Keratinocyte (primary cell): ENCODE measurements around the gene RGPD3. TPM values are rescaled to one million over a fixed set of nuclear protein-coding genes. Genes with fewer than 3 reads are reported as not detected.
"Not testable (repeated sequence)": the region's sequence is repeated elsewhere in the genome, so short reads cannot be mapped to it uniquely, and the experiment has no call there.

ENCODE experiments used
- DNase-seq: peaks from one replicate; pipeline ENCODE4 v3.0.0-alpha.2; 2011; ENCODE audit warnings: low read depth, missing footprints, low spot score
- FAIRE-seq: peaks from 2 replicates; lab custom pipeline; 2011; peaks lifted over from hg19 to GRCh38; lab: Jason Lieb, UNC
- H2AFZ ChIP-seq: 2 replicates; pipeline ENCODE4 v1.6.0; 2012; ENCODE audit warnings: low read length, control low read depth, inconsistent platforms; ENCODE audit not compliant: control insufficient read depth
- H3K27ac ChIP-seq: 2 replicates; pipeline ENCODE4 v1.5.1; 2011; ENCODE audit warnings: low read length; ENCODE audit not compliant: control insufficient read depth, insufficient read depth
- H3K27me3 ChIP-seq: 3 replicates; pipeline ENCODE4 v1.6.0; 2011; ENCODE audit warnings: low read length; ENCODE audit not compliant: control insufficient read depth, insufficient read depth; ENCODE audit errors: extremely low read depth
- H3K36me3 ChIP-seq, 2 experiments: 2 replicates in 1 of 2; 3 replicates in 1 of 2; pipeline ENCODE4 v1.5.1; 2011; ENCODE audit warnings: low read length in 2 of 2, mild to moderate bottlenecking in 1 of 2; ENCODE audit not compliant: control insufficient read depth in 2 of 2, insufficient read depth in 2 of 2; ENCODE audit errors: extremely low read depth in 1 of 2
- H3K4me1 ChIP-seq: 3 replicates; pipeline ENCODE4 v1.5.1; 2011; ENCODE audit warnings: low read length; ENCODE audit not compliant: control insufficient read depth, insufficient read depth; ENCODE audit errors: extremely low read depth
- H3K4me2 ChIP-seq: 3 replicates; pipeline ENCODE4 v1.6.0; 2011; ENCODE audit warnings: low read depth, low read length; ENCODE audit not compliant: control insufficient read depth, insufficient read depth; ENCODE audit errors: extremely low read depth
- H3K4me3 ChIP-seq, 3 experiments: fragments of 200-600 bp in 1 of 3; sonication (generic) in 1 of 3; 2 replicates in 2 of 3; 3 replicates in 1 of 3; pipeline ENCODE4 v1.5.1; 2011 to 2016; ENCODE audit warnings: low read length in 3 of 3, mild to moderate bottlenecking in 3 of 3, control low read depth in 2 of 3, inconsistent platforms in 1 of 3, low read depth in 1 of 3, mixed read lengths in 1 of 3, mixed run types in 1 of 3, moderate library complexity in 1 of 3; ENCODE audit not compliant: control insufficient read depth in 2 of 3, insufficient read depth in 2 of 3; ENCODE audit errors: extremely low read depth in 1 of 3
- H3K79me2 ChIP-seq: 2 replicates; pipeline ENCODE4 v1.6.0; 2012; ENCODE audit warnings: low read length; ENCODE audit not compliant: control insufficient read depth, insufficient read depth
- H3K9ac ChIP-seq: 3 replicates; pipeline ENCODE4 v1.6.0; 2011; ENCODE audit warnings: low read length; ENCODE audit not compliant: control insufficient read depth, insufficient read depth; ENCODE audit errors: extremely low read depth
- H3K9me1 ChIP-seq: 3 replicates; pipeline ENCODE4 v1.6.0; 2011; ENCODE audit warnings: low read length; ENCODE audit not compliant: control insufficient read depth, insufficient read depth; ENCODE audit errors: extremely low read depth
- H3K9me3 ChIP-seq: 2 replicates; pipeline ENCODE4 v1.5.1; 2012; ENCODE audit warnings: low read depth, low read length; ENCODE audit not compliant: control insufficient read depth
- H4K20me1 ChIP-seq: 3 replicates; pipeline ENCODE4 v1.6.0; 2011; ENCODE audit warnings: low read length; ENCODE audit not compliant: control insufficient read depth, insufficient read depth; ENCODE audit errors: extremely low read depth
- CTCF ChIP-seq, 3 experiments: IDR thresholded peaks in 1 of 3; conservative IDR thresholded peaks in 1 of 3; optimal IDR thresholded peaks in 1 of 3; 2 replicates in 2 of 3; 3 replicates in 1 of 3; pipeline versions ENCODE3 to v1.5.1; 2011; ENCODE audit warnings: low read length in 3 of 3, mild to moderate bottlenecking in 3 of 3, moderate library complexity in 2 of 3, control low read depth in 1 of 3, inconsistent platforms in 1 of 3; ENCODE audit not compliant: insufficient read depth in 2 of 3; ENCODE audit errors: extremely low read depth in 1 of 3
- dilution Hi-C: fragments of 300-500 bp; cut with MboI; formaldehyde crosslinking; loops from one replicate; pipeline ENCODE4 v1.7.0; 2020; ENCODE audit warnings: low sequenced_read_pairs; ENCODE audit not compliant: extremely low pct_ligation_motif_present
- polyA plus RNA-seq, 5 experiments: library from polyadenylated mRNA; depleted of rRNA in 3 of 5; stranded (reverse) in 3 of 5; stranded (forward) in 1 of 5; unstranded in 1 of 5; fragments of >200 nt; gene quantifications; 1 replicate in 1 of 5; 2 replicates in 3 of 5; 3 replicates in 1 of 5; pipeline versions ENCODE4 v1.2.1 to v1.2.3, GENCODE V29; 2011 to 2012; ENCODE audit warnings: missing spikeins in 2 of 5, low read depth in 1 of 5, low replicate concordance in 1 of 5

Gene RGPD3
- polyA plus RNA-seq, 1 donor (not counting 4 experiments of a cell fraction or from before 2014, with no cell fraction given) = 0.09 TPM

GRCh38 chr2:106470658-106471057 is 2.4 kb upstream of the RGPD3 start:
- H3K4me2 ChIP-seq, H2AFZ ChIP-seq, H3K4me1 ChIP-seq, H3K27ac ChIP-seq, FAIRE-seq, H3K27me3 ChIP-seq, H4K20me1 ChIP-seq, H3K9ac ChIP-seq, H3K9me3 ChIP-seq, H3K4me3 ChIP-seq, DNase-seq, H3K9me1 ChIP-seq, H3K36me3 ChIP-seq, H3K79me2 ChIP-seq, dilution Hi-C loops: not testable (repeated sequence)
- peak in 1 of 3 experiments; percentile 11 for TF ChIP-seq CTCF (optimal IDR thresholded peaks at IDR 0.05 in 1 of 3, IDR thresholded peaks at IDR 0.05 in 1 of 3, conservative IDR thresholded peaks at IDR 0.05 in 1 of 3; ENCODE audit: extremely low read depth in 1 of 3, insufficient read depth in 2 of 3, low read length in 3 of 3)

- H3K9ac ChIP-seq, H3K36me3 ChIP-seq, DNase-seq, H3K27ac ChIP-seq, H3K4me2 ChIP-seq, dilution Hi-C loops, H2AFZ ChIP-seq, H4K20me1 ChIP-seq, FAIRE-seq, H3K27me3 ChIP-seq, H3K9me1 ChIP-seq, H3K4me1 ChIP-seq, H3K4me3 ChIP-seq, H3K9me3 ChIP-seq, H3K79me2 ChIP-seq: not testable (repeated sequence)
Observed at GRCh38 chr2:106467516-106467915, 697 bp downstream of the RGPD3 start.

- TF ChIP-seq CTCF (optimal IDR thresholded peaks at IDR 0.05 in 1 of 3, IDR thresholded peaks at IDR 0.05 in 1 of 3, conservative IDR thresholded peaks at IDR 0.05 in 1 of 3; ENCODE audit: extremely low read depth in 1 of 3, insufficient read depth in 2 of 3, low read length in 3 of 3) = peak in 1 of 3 experiments; percentile 5
- H2AFZ ChIP-seq, H3K4me1 ChIP-seq, H3K27me3 ChIP-seq, H3K79me2 ChIP-seq, H3K4me3 ChIP-seq, H3K4me2 ChIP-seq, DNase-seq, H3K9ac ChIP-seq, FAIRE-seq, H4K20me1 ChIP-seq, H3K9me1 ChIP-seq, H3K36me3 ChIP-seq, H3K9me3 ChIP-seq, dilution Hi-C loops, H3K27ac ChIP-seq: not testable (repeated sequence)
Observed at GRCh38 chr2:106461882-106462281, 6.3 kb downstream of the RGPD3 start.

- H3K36me3 ChIP-seq, H3K4me2 ChIP-seq: not testable (repeated sequence)
Observed at GRCh38 chr2:106390680-106391079, 77.5 kb downstream of the RGPD3 start.

More at GRCh38 chr2:106390680-106391079, 77.5 kb downstream of the RGPD3 start:
- dilution Hi-C loops, H3K9me3 ChIP-seq, H3K9ac ChIP-seq, H4K20me1 ChIP-seq, H3K4me3 ChIP-seq, H2AFZ ChIP-seq, H3K79me2 ChIP-seq, H3K4me1 ChIP-seq, H3K9me1 ChIP-seq, H3K27ac ChIP-seq, FAIRE-seq, DNase-seq, H3K27me3 ChIP-seq: not testable (repeated sequence)
